SK-N-SH treated with all-trans-retinoic acid at 6 μM for 48 hours (cell line): ENCODE measurements around the gene IGF1.

ENCODE experiments used
- BACH2 ChIP-seq: fragments of 250-450 bp; sonication (Bioruptor Pico); IDR thresholded peaks from 2 replicates; pipeline ENCODE4 v1.9.0; 2021; ENCODE audit warnings: mild to moderate bottlenecking, borderline replicate concordance
- OSR1 ChIP-seq: fragments of 250-450 bp; sonication (Bioruptor Pico); IDR thresholded peaks from 2 replicates; pipeline ENCODE4 v1.8.0; 2022; ENCODE audit warnings: moderate library complexity, mild to moderate bottlenecking, inconsistent platforms
- RARB ChIP-seq: fragments of 250-450 bp; sonication (Bioruptor Pico); IDR thresholded peaks from 2 replicates; pipeline ENCODE4 v1.8.0; 2021; ENCODE audit warnings: mild to moderate bottlenecking, moderate library complexity
- SNAI2 ChIP-seq: fragments of 250-450 bp; sonication (Bioruptor Pico); IDR thresholded peaks from 2 replicates; pipeline ENCODE4 v1.5.0; 2020; ENCODE audit warnings: mild to moderate bottlenecking, moderate library complexity
- TOX ChIP-seq: fragments of 250-450 bp; sonication (Bioruptor Pico); IDR thresholded peaks from 2 replicates; pipeline ENCODE4 v1.8.0; 2021; ENCODE audit warnings: mild to moderate bottlenecking, moderate library complexity, borderline replicate concordance
- ZFP3 ChIP-seq: fragments of 250-450 bp; sonication (Bioruptor Pico); IDR thresholded peaks from 2 replicates; pipeline ENCODE4 v1.5.0; 2020; ENCODE audit warnings: mild to moderate bottlenecking, moderate library complexity
- ZNF565 ChIP-seq: fragments of 450-650 bp; formaldehyde crosslinking; conservative IDR thresholded peaks from 2 replicates; pipeline ENCODE4 v1.5.0; 2020; ENCODE audit warnings: low read depth, mild to moderate bottlenecking, moderate library complexity
- ZNF70 ChIP-seq: fragments of 450-650 bp; formaldehyde crosslinking; IDR thresholded peaks from 2 replicates; pipeline ENCODE4 v1.5.0; 2020; ENCODE audit warnings: mild to moderate bottlenecking, moderate library complexity
- TF ChIP-seq, protein P1 (sequence below): fragments of 250-450 bp; sonication (Bioruptor Pico); IDR thresholded peaks from 2 replicates; pipeline ENCODE4 v1.8.0; 2020; ENCODE audit warnings: mild to moderate bottlenecking, moderate library complexity, borderline replicate concordance
- TF ChIP-seq, protein P2 (sequence below): fragments of 250-450 bp; sonication (Bioruptor Pico); IDR thresholded peaks from 2 replicates; pipeline ENCODE4 v1.5.0; 2020; ENCODE audit warnings: mild to moderate bottlenecking, moderate library complexity
- TF ChIP-seq, protein P3 (sequence below): fragments of 250-450 bp; sonication (Bioruptor Pico); IDR thresholded peaks from 2 replicates; pipeline ENCODE4 v1.5.1; 2020; ENCODE audit warnings: low read depth, mild to moderate bottlenecking, moderate library complexity

DNA sequence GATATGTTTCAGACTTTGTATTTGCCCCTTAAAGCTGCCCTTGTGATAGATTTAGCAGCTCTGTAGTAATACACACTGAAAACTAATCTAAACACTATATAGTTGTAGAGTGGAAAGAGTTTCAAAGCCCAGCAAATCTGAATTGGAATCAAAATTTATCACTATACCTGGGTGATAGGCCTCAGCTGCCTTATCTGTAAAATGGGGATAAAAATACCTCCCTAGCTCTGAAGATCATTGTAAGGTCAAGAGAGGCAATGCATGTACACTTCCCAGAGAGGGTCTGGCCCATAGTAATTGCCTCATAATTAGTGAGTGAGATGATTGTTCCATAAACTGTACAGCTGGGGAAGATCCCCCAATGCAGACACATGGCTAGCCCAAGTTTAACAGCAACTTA lies 103.6 kb downstream of the IGF1 start:
- TF ChIP-seq BACH2 (CRISPR knock-in tag) (no peak), SNAI2 (CRISPR knock-in tag) (no peak), TOX (CRISPR knock-in tag) (no peak), ZNF565 (CRISPR knock-in tag) (no peak), ZNF70 (no peak), RARB (CRISPR knock-in tag) (no peak), ZFP3 (CRISPR knock-in tag) (no peak), OSR1 (CRISPR knock-in tag) (no peak)
- TF ChIP-seq, protein P1, sequence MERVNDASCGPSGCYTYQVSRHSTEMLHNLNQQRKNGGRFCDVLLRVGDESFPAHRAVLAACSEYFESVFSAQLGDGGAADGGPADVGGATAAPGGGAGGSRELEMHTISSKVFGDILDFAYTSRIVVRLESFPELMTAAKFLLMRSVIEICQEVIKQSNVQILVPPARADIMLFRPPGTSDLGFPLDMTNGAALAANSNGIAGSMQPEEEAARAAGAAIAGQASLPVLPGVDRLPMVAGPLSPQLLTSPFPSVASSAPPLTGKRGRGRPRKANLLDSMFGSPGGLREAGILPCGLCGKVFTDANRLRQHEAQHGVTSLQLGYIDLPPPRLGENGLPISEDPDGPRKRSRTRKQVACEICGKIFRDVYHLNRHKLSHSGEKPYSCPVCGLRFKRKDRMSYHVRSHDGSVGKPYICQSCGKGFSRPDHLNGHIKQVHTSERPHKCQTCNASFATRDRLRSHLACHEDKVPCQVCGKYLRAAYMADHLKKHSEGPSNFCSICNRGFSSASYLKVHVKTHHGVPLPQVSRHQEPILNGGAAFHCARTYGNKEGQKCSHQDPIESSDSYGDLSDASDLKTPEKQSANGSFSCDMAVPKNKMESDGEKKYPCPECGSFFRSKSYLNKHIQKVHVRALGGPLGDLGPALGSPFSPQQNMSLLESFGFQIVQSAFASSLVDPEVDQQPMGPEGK = no peak
- TF ChIP-seq, protein P2, sequence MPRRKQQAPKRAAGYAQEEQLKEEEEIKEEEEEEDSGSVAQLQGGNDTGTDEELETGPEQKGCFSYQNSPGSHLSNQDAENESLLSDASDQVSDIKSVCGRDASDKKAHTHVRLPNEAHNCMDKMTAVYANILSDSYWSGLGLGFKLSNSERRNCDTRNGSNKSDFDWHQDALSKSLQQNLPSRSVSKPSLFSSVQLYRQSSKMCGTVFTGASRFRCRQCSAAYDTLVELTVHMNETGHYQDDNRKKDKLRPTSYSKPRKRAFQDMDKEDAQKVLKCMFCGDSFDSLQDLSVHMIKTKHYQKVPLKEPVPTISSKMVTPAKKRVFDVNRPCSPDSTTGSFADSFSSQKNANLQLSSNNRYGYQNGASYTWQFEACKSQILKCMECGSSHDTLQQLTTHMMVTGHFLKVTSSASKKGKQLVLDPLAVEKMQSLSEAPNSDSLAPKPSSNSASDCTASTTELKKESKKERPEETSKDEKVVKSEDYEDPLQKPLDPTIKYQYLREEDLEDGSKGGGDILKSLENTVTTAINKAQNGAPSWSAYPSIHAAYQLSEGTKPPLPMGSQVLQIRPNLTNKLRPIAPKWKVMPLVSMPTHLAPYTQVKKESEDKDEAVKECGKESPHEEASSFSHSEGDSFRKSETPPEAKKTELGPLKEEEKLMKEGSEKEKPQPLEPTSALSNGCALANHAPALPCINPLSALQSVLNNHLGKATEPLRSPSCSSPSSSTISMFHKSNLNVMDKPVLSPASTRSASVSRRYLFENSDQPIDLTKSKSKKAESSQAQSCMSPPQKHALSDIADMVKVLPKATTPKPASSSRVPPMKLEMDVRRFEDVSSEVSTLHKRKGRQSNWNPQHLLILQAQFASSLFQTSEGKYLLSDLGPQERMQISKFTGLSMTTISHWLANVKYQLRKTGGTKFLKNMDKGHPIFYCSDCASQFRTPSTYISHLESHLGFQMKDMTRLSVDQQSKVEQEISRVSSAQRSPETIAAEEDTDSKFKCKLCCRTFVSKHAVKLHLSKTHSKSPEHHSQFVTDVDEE = no peak
- TF ChIP-seq, protein P3, sequence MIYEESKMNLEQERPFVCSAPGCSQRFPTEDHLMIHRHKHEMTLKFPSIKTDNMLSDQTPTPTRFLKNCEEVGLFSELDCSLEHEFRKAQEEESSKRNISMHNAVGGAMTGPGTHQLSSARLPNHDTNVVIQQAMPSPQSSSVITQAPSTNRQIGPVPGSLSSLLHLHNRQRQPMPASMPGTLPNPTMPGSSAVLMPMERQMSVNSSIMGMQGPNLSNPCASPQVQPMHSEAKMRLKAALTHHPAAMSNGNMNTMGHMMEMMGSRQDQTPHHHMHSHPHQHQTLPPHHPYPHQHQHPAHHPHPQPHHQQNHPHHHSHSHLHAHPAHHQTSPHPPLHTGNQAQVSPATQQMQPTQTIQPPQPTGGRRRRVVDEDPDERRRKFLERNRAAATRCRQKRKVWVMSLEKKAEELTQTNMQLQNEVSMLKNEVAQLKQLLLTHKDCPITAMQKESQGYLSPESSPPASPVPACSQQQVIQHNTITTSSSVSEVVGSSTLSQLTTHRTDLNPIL (CRISPR knock-in tag) = no peak
